SK-N-SH (cell line): ENCODE data around the gene LARGE1.

Source experiments
- POLR2AphosphoS5 ChIP-seq: IDR thresholded peaks from 2 replicates; pipeline ENCODE4 v1.6.1; 2012; ENCODE audit warnings: low read depth, low read length
- RAD21 ChIP-seq: IDR thresholded peaks from 2 replicates; pipeline ENCODE4 v1.6.1; 2012; ENCODE audit warnings: mild to moderate bottlenecking, low read length

DNA sequence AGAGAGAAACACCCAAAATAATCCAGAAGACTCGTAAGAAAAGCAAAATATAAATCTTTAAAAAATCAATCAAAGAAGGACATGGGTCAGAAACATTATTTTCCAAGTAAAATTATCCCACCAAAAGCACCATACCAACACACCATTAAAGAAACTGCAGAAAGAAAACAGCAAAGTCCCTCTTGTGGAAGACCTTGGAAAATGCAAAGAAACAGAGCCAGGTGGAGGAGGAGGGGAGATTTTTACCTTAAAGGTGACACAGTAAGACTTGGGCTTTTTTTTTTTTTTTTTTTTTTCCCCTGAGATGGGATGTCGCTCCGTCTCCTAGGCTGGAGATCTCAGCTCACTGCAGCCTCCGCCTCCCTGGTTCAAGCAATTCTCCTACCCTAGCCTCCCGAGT lies 123.8 kb downstream of the LARGE1 start:
- TF ChIP-seq POLR2AphosphoS5 (no peak), RAD21 (no peak)
